Fibroblast of villous mesenchyme (primary cell): ENCODE results near the gene KRT13. TPM values are rescaled to one million over a fixed set of nuclear protein-coding genes. Genes with fewer than 3 reads are reported as not detected.

ENCODE experiments used
- DNase-seq: peaks from one replicate; pipeline ENCODE4 v3.0.0-alpha.2; 2010; ENCODE audit warnings: low read depth
- H3K4me3 ChIP-seq: 2 replicates; pipeline ENCODE4 v1.5.1; 2011; ENCODE audit warnings: low read depth, mild to moderate bottlenecking, low read length
- CTCF ChIP-seq: IDR thresholded peaks from 2 replicates; pipeline ENCODE4 v1.5.1; 2012; ENCODE audit warnings: low read depth, mild to moderate bottlenecking, low read length; ENCODE audit not compliant: insufficient read depth
- total RNA-seq: library from RNA; depleted of rRNA; stranded (reverse); fragments of >200 nt; gene quantifications from 2 replicates; pipeline ENCODE4 v1.2.3, GENCODE V29; 2012

Gene KRT13
- total RNA-seq, 1 donor: not detected

- DNase-seq: no peak
- no peak overlapping the region for H3K4me3 ChIP-seq
- TF ChIP-seq CTCF: no peak
Observed at GRCh38 chr17:41512546-41513167, 7.2 kb upstream of the KRT13 start.

DNA sequence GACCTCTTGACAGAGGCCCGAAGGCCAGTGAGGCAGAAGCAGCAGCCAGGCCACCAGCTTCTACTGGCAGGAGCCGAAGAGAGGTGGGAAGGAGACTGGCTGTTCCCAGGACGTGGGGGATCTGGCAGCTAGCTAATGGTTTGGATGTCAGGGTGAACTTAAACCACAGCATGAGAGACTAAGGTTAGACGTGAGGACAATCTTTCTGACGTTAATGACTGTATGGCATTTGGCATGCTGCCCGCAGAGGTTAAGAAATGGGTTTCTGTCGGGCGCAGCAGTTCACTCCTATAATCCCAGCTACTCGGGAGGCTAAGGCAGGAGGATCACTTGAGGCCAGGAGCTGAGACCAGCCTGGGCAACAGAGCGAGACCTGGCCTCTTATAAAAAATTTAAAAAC is 6.3 kb upstream of the KRT13 start:
- no peak for DNase-seq
- no peak overlapping the region for H3K4me3 ChIP-seq
- TF ChIP-seq CTCF: no peak

DNA sequence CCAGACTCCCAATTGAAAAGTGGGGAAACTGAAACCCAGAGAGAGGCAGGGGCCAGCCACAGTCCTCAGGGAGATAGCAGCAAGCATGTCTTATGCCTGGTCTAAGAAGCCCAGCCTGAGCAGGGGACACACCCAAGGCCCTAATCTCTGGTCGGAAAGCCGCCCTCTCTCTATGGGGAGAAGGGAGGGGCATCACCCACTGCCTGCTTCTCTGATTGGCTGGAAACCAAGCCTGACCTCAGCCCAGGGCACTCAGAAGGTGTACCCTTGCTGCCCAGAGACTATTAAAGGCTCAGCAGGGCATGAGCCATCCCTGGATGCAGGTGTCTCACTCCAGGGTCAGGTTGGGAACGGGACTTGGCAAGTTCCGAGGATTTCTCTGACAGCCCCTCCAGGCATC is 5.7 kb upstream of the KRT13 start:
- no peak overlapping the region for H3K4me3 ChIP-seq
- TF ChIP-seq CTCF: no peak
- no peak for DNase-seq

- TF ChIP-seq CTCF: no peak
- DNase-seq: no peak
- no peak overlapping the region for H3K4me3 ChIP-seq
Observed at GRCh38 chr17:41510251-41511065, 5.0 kb upstream of the KRT13 start.

DNA sequence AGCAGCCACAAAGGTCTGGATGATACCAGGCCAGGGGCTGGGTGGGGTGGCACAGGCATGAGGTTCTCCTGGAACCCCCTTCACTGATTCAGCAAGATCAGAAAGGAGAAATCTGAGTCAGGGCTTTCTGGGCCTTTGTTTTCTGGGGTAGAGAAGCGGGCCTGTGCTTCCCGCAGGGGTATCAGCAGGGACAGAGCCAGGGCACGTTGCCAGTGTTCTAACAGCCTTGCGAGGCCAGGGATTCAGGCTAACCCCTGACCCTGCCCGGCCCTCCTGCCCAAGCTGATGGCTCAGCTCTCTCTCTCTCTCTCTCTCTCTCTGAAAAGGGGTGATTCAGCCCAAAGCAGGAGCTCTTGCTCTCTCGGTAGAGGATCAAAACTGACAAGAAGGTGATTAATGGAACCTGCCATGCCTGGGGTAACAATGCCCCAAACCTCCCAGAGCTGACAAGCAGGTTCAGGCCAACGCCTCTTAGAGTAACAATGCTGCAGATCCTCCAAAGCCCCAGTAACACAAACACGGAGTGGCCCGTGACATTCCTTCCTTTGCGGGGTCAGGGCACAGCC is 2.0 kb upstream of the KRT13 start:
- no peak overlapping the region for H3K4me3 ChIP-seq
- TF ChIP-seq CTCF: no peak
- DNase-seq: no peak

DNA sequence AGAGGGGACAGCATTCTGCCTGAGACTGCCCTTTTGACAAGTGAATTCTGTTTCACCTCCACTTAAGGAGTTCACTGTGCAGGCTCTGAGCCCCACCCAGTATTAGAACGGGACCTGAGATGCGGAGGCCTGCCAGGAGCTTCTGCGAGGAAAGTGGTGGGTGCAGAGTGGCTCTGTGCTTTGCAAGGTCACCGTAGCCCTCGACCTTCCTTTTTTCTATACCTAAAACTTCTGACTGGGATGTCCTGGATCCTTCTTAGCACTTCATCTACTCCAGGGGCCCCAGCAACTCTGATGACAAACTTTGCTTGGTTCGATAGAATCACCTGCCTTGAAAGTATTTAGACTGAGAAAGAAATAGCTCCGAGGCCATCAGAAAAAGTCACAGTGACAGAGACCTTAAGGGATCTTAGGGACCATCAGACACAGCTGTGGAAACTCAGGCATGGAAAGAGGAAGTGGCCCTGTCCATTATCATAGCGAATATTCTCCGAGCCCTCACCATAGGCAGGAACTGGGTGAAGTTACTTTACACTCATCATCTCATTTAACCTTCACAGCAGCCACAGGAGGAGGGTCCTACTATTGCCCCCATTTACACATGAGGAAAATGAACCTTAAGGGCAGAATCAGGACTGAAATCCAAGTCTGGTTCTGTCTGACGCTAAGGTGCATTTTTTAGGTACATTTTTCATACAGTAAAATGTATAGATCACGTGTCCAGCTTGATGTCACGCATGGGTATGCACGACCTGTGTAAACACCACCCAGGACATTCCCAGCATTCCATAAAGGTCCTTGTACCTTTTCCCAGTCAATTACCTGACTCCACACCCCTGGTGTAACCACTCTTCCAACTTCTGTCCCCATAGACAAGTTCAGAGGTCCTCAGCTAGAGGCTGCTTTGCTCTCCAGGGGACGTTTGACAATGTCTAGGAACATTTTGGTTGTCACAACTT is 676 bp upstream of the KRT13 start:
- no peak overlapping the region for H3K4me3 ChIP-seq
- no peak for TF ChIP-seq CTCF
- DNase-seq: no peak
